K562 (cell line): ENCODE results near the gene RNF26. TPM values are rescaled to one million over a fixed set of nuclear protein-coding genes. Genes with fewer than 3 reads are reported as not detected.

ENCODE experiments used
- ATF4 ChIP-seq: fragments of 450-650 bp; formaldehyde crosslinking; IDR thresholded peaks from 2 replicates; pipeline ENCODE4 v1.4.0; 2022; ENCODE audit warnings: mild to moderate bottlenecking, moderate library complexity
- CCAR2 ChIP-seq: fragments of 200-400 bp; formaldehyde crosslinking; IDR thresholded peaks from 2 replicates; pipeline ENCODE4 v1.6.1; 2017; ENCODE audit warnings: mild to moderate bottlenecking, low read depth, low read length
- CREB1 ChIP-seq, 2 experiments: sonication (generic) in 1 of 2; formaldehyde crosslinking in 1 of 2; IDR thresholded peaks; 2 replicates each; pipeline versions ENCODE4 v1.6.1 to v1.8.0; 2012 to 2022; ENCODE audit warnings: inconsistent platforms in 1 of 2, mild to moderate bottlenecking in 1 of 2, missing genetic modification reagents in 1 of 2, moderate library complexity in 1 of 2
- CREB3L1 ChIP-seq: fragments of 450-650 bp; IDR thresholded peaks from 2 replicates; pipeline ENCODE4 v1.6.1; 2014; ENCODE audit warnings: low read depth, mild to moderate bottlenecking, moderate library complexity, borderline replicate concordance
- GABPA ChIP-seq: fragments of 200-800 bp; sonication (Bioruptor generic); conservative IDR thresholded peaks from 2 replicates; pipeline ENCODE4 v1.6.1; 2016; ENCODE audit warnings: low read depth, missing genetic modification characterization, missing compliant biosample characterization
- HIVEP1 ChIP-seq: fragments of 250-450 bp; sonication (Bioruptor Pico); IDR thresholded peaks from 2 replicates; pipeline ENCODE4 v1.4.0; 2020; ENCODE audit warnings: mild to moderate bottlenecking
- KDM5B ChIP-seq: fragments of 200-600 bp; sonication (generic); IDR thresholded peaks from 2 replicates; pipeline ENCODE4 v1.6.1; 2012; ENCODE audit warnings: low read depth, mild to moderate bottlenecking, moderate library complexity, low read length, control low read depth, inconsistent platforms; ENCODE audit not compliant: insufficient replicate concordance
- LARP7 ChIP-seq: fragments of 450-650 bp; IDR thresholded peaks from 2 replicates; pipeline ENCODE4 v1.6.1; 2016
- MAZ ChIP-seq, 2 experiments: fragments of 450-650 bp in 1 of 2; sonication (generic) in 1 of 2; formaldehyde crosslinking; IDR thresholded peaks in 1 of 2; conservative IDR thresholded peaks in 1 of 2; 2 replicates each; pipeline versions ENCODE4 v1.4.0 to v1.5.0; 2020; ENCODE audit warnings: mild to moderate bottlenecking in 1 of 2, missing genetic modification reagents in 1 of 2
- MED1 ChIP-seq: sonication (generic); formaldehyde crosslinking; IDR thresholded peaks from 2 replicates; pipeline ENCODE4 v1.8.1; 2023; ENCODE audit warnings: missing genetic modification reagents, borderline replicate concordance
- MEF2A ChIP-seq: IDR thresholded peaks from 2 replicates; pipeline ENCODE4 v1.6.1; 2011; ENCODE audit warnings: low read depth, mild to moderate bottlenecking, low read length, moderate library complexity; ENCODE audit not compliant: control insufficient read depth
- MTA1 ChIP-seq: fragments of 450-650 bp; IDR thresholded peaks from 2 replicates; pipeline ENCODE4 v1.6.1; 2017; ENCODE audit warnings: borderline replicate concordance
- MXI1 ChIP-seq: IDR thresholded peaks from 2 replicates; pipeline ENCODE4 v1.6.1; 2011; ENCODE audit warnings: low read depth, mild to moderate bottlenecking, improper control_type of control experiment, low read length
- PHB2 ChIP-seq: fragments of 450-650 bp; IDR thresholded peaks from 2 replicates; pipeline ENCODE4 v1.6.1; 2017; ENCODE audit warnings: low read depth
- PTBP1 ChIP-seq: fragments of 200-400 bp; formaldehyde crosslinking; IDR thresholded peaks from 2 replicates; pipeline ENCODE4 v1.6.1; 2017; ENCODE audit warnings: low read depth, low read length
- RCOR1 ChIP-seq, 2 experiments: IDR thresholded peaks; 2 replicates each; pipeline ENCODE4 v1.6.1; 2012; ENCODE audit warnings: low read depth in 2 of 2, low read length in 2 of 2, borderline replicate concordance in 1 of 2, improper control_type of control experiment in 1 of 2
- SMAD1 ChIP-seq: fragments of 150-350 bp; IDR thresholded peaks from 2 replicates; pipeline ENCODE4 v1.6.1; 2014; ENCODE audit warnings: low read length, low read depth; ENCODE audit not compliant: partially characterized antibody
- TAF1 ChIP-seq: IDR thresholded peaks from 2 replicates; pipeline ENCODE4 v1.6.1; 2011; ENCODE audit warnings: mild to moderate bottlenecking, low read length, moderate library complexity; ENCODE audit not compliant: insufficient read depth, control insufficient read depth, severe bottlenecking; ENCODE audit errors: extremely low read depth
- TBP ChIP-seq: optimal IDR thresholded peaks from 2 replicates; pipeline ENCODE3; 2011; ENCODE audit warnings: low read depth, low read length, improper control_type of control experiment
- TFAM ChIP-seq: fragments of 250-450 bp; sonication (Bioruptor Pico); conservative IDR thresholded peaks from 2 replicates; pipeline ENCODE4 v1.5.0; 2021; ENCODE audit warnings: mild to moderate bottlenecking, moderate library complexity
- polyA plus RNA-seq, 8 experiments: library from polyadenylated mRNA; depleted of rRNA in 4 of 8; stranded (reverse) in 5 of 8; unstranded in 3 of 8; fragments of >200 nt; fragmentation: Nextera tagmentation in 2 of 8; fragmentation: Illumina TruSeq in 1 of 8; extraction: Ambion mirVana in 2 of 8; extraction: Trizol in 1 of 8; gene quantifications; 2 replicates each; pipeline versions ENCODE4 v1.2.1 to v1.2.3, GENCODE V29; 2011 to 2014; ENCODE audit warnings: inconsistent platforms in 1 of 8, missing spikeins in 1 of 8
- total RNA-seq, 7 experiments: library from RNA; depleted of rRNA in 6 of 7; stranded (reverse); fragments of >200 nt in 6 of 7; fragmentation: Illumina TruSeq in 2 of 7; extraction: Trizol in 2 of 7; gene quantifications; 2 replicates each; pipeline versions ENCODE4 v1.2.1 to v1.2.3, GENCODE V29; 2011 to 2021; ENCODE audit warnings: low replicate concordance in 1 of 7
- TF ChIP-seq, protein P1 (sequence below): fragments of 250-450 bp; sonication (Bioruptor Pico); IDR thresholded peaks from 2 replicates; pipeline ENCODE4 v1.5.0; 2021; ENCODE audit warnings: mild to moderate bottlenecking, moderate library complexity

The RNF26 gene
- total and polyA plus RNA-seq, 9 of the 15 experiments (the other 6 are each of a cell fraction or from before 2014, with no cell fraction given), result 5.3 to 53.6 (median 12.7) TPM

DNA sequence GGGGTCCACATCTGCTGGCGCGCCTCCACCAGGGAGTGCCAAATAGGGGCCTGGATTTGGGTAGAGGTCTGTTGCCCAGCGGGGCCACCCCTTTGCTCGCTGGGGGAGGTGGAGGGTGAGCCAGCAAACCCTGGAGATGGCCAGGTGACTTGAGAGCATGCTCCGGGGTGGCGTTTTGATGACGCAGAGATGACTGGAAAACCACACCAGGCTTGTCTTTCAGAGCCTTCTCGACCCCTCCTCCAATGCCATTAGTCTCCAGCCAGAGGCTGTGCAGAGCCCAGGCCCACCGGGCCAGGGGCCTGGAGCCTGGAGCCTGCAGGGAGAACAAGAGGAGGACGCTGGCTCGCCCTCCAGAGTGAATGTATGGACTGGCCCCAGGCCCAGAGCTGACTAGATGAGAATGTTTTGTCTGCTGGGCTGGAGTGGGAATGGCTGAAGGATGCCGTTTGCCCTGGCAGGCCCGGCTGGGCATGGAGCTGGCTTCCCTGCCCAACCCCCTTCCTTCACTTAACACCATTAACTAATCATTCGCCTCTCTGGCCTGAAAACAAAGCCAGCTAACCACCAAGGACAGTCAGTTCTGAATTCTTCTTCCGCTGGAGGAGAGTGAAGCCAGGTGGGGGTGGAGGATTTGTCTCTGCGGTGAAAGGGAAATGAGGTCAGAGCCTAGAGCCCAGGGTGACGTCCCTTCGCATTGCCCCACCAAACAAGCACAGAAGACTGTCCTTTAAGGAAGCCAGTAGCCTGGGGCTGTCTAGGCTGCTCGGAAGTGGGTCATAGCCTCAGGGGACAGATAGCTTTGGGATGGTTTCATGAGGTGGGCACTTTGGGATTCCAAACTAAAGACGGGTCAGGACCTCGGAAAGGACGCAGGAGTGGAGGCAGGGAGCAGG is 15.8 kb upstream of the RNF26 start (continued):
- TF ChIP-seq MED1 (CRISPR knock-in tag) (no peak), TAF1 (peak; percentile 77), SMAD1 (peak; percentile 73), MXI1 (no peak), MTA1 (peak; percentile 64), GABPA (tag) (peak; percentile 90), MAZ (CRISPR knock-in tag; conservative IDR thresholded peaks at IDR 0.05 in 1 of 2, IDR thresholded peaks at IDR 0.05 in 1 of 2) (peak in 1 of 2 experiments; percentile 52; a peak in 2 of 4 replicates), KDM5B (peak; percentile 92), CCAR2 (no peak), MEF2A (no peak), TFAM (CRISPR knock-in tag) (no peak), RCOR1 (IDR thresholded peaks at IDR 0.05; ENCODE audit: borderline replicate concordance in 1 of 2, low read depth in 2 of 2, low read length in 2 of 2) (peak in 1 of 2 experiments; percentile 31; a peak in 2 of 4 replicates), LARP7 (no peak), HIVEP1 (CRISPR knock-in tag) (no peak), CREB3L1 (no peak), CREB1 (IDR thresholded peaks at IDR 0.05) (peak; percentile 93), CREB1 (CRISPR knock-in tag; IDR thresholded peaks at IDR 0.05) (peak; percentile 89), PTBP1 (no peak), TBP (peak; percentile 58), ATF4 (CRISPR knock-in tag) (no peak), PHB2 (no peak)
- TF ChIP-seq, protein P1, sequence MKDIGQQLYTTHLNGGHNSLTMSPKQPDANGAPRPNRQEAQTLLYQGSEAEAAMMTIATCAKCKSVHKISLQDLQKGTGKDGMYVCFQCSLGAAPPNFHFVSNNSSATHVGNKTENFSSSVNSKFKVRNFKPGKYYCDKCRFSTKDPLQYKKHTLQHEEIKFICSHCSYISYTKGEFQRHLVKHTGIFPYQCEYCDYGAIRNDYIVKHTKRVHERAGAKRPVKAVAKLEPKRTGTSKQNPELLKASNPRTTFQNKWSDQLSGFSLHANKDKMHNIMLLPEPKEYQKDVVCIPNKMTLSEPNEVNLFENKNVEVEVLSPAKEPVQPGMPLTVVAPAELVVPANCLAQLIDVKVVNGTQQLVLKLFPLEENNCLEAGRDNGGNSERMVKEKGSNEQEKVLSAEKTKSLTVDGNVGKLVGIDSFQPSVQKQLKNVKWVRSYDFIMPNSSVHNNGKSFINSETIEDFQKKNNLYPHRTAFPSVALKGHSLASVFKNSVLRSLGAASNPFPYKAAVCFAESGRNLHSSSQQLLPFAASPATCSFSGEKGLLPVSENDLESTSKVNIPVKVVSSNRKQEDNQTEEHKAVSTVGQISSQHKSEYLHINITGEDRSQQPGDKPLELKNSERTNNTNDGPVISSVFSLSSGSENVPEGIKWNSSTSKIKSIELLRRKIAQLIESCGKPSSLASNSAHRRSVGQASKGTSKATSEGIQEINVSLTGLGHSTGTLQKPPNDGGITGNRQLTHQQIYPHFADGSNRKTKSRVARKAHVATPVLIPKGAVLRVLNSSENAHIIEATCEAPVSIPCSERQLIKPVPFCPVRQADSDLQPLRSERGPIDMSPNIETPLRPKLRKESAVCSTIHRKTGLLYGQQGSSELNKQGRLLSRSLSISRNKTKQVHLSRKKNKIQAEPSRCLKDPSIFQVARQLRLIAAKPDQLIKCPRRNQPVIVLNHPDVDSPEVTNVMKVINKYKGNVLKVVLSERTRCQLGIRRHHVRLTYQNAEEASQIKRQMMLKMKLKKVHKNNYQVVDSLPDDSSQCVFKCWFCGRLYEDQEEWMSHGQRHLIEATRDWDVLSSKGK (CRISPR knock-in tag), result no peak
